ENCODE data around the gene SLC1A2. TPM values are rescaled to one million over a fixed set of nuclear protein-coding genes. Genes with fewer than 3 reads are reported as not detected.

SLC1A2 gene
- total RNA-seq, 4 donors from 2014 or later, result 0.84 to 2.1 (median 1.2) TPM

DNA sequence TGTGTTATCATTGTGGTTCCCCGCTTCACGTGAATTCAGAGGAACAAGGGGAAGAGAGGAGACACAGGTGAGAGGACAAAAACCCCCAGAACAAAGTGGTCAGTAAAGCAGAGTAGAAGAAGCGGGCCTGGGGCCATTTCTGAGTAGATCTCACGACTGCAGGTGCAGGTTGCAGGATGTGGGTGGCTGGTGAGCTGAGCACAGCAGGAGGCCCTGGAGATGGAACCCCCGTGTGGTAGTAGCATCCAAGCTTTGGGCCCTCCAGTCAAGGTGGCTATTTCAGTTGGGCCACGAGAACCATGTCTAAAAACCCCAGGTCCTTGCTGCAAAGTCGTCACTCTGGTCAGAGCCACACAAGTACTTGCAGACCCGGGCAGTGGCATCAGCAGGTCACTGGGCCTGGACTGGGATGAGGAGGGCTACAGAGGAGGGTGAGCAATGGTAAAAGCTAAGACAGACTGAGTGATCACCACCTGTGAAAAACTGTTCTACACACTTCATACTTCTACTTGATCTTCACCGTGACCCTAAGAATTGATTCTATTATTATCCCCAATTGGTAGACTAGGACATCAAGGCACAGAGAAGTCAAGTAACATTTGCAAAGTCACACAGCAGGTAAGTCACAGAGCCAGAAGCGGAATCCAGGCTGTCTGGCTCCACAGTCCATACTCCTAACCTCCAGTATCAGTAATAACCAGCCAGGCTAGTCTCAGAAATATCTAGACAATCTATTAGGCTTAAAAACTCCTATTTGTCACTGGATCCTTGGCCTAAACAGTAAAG, 43.8 kb downstream of the SLC1A2 start:
- no peak overlapping the region for H3K4me3 ChIP-seq (ENCODE audit: low read depth, poor library complexity, severe bottlenecking)
- DNase-seq (ENCODE audit: low spot score in 2 of 2), result no peak
- intact Hi-C loops (cut with DNase I; ENCODE audit: low total_unique reads), result no loop called here
- 90 to 92% methylated on average over 10 of the region's 10 CpGs for WGBS, 2 donors
- no peak for TF ChIP-seq POLR2A (IDR thresholded peaks at IDR 0.05)
- TF ChIP-seq, protein P1, sequence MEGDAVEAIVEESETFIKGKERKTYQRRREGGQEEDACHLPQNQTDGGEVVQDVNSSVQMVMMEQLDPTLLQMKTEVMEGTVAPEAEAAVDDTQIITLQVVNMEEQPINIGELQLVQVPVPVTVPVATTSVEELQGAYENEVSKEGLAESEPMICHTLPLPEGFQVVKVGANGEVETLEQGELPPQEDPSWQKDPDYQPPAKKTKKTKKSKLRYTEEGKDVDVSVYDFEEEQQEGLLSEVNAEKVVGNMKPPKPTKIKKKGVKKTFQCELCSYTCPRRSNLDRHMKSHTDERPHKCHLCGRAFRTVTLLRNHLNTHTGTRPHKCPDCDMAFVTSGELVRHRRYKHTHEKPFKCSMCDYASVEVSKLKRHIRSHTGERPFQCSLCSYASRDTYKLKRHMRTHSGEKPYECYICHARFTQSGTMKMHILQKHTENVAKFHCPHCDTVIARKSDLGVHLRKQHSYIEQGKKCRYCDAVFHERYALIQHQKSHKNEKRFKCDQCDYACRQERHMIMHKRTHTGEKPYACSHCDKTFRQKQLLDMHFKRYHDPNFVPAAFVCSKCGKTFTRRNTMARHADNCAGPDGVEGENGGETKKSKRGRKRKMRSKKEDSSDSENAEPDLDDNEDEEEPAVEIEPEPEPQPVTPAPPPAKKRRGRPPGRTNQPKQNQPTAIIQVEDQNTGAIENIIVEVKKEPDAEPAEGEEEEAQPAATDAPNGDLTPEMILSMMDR (IDR thresholded peaks at IDR 0.05), result no peak

- no peak overlapping the region for H3K4me3 ChIP-seq (ENCODE audit: low read depth, poor library complexity, severe bottlenecking)
- TF ChIP-seq, protein P1 (IDR thresholded peaks at IDR 0.05), result no peak
- TF ChIP-seq POLR2A (IDR thresholded peaks at IDR 0.05), result no peak
- no peak for DNase-seq (ENCODE audit: low spot score in 2 of 2)
- 87 to 96% methylated on average over 2 of the region's 2 CpGs for WGBS, 2 donors
- intact Hi-C loops (cut with DNase I; ENCODE audit: low total_unique reads), result no loop called here
Observed at GRCh38 chr11:35373284-35373933, 45.9 kb downstream of the SLC1A2 start.

DNA sequence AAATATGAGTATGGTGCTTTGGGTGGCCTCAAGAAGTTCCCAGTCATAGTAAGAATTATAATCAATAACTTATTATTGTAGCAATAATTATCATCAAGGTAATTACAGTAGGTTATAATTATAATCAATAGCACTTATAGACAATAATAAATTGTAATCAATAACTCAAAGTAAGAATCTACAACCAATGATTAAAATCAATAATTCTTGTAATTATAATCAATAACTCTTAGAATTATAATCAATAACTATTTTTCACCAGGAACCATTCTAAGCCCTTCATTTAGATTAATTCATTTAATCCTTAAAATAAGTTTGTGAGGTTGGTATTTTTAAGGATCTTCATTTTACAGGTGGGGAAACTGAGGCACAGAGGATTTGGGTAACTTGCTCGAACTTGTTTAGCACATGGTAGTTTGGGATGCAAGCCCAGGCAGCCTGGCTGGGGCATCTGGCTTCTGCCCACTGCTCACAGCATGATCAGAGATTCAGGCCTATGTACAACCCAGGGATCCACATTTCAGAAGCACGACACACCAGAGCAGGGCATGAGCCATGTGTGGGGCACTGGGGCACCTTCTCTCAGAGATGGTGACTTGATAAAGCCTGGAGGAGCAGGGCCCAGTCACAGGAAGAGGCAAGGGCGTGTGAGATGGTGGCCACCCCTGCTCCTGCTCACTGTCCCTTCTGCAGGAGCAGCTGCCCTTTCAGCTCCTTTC, 46.6 kb downstream of the SLC1A2 start:
- 86 to 87% methylated on average over 3 of the region's 3 CpGs for WGBS, 2 donors
- intact Hi-C loops (cut with DNase I; ENCODE audit: low total_unique reads), result no loop called here
- TF ChIP-seq, protein P1 (IDR thresholded peaks at IDR 0.05), result no peak
- no peak for TF ChIP-seq POLR2A (IDR thresholded peaks at IDR 0.05)
- DNase-seq (ENCODE audit: low spot score in 2 of 2), result no peak
- H3K4me3 ChIP-seq (ENCODE audit: low read depth, poor library complexity, severe bottlenecking), result no peak overlapping the region

GRCh38 chr11:35367491-35367890, 51.9 kb downstream of the SLC1A2 start:
- no peak for TF ChIP-seq POLR2A (IDR thresholded peaks at IDR 0.05)
- TF ChIP-seq, protein P1 (IDR thresholded peaks at IDR 0.05), result no peak
- intact Hi-C loops (cut with DNase I; ENCODE audit: low total_unique reads), result no loop called here
- WGBS, 2 donors, result 69% methylated on average over 4 of the region's 4 CpGs
- DNase-seq (ENCODE audit: low spot score in 2 of 2), result no peak
- no peak overlapping the region for H3K4me3 ChIP-seq (ENCODE audit: low read depth, poor library complexity, severe bottlenecking)

DNA sequence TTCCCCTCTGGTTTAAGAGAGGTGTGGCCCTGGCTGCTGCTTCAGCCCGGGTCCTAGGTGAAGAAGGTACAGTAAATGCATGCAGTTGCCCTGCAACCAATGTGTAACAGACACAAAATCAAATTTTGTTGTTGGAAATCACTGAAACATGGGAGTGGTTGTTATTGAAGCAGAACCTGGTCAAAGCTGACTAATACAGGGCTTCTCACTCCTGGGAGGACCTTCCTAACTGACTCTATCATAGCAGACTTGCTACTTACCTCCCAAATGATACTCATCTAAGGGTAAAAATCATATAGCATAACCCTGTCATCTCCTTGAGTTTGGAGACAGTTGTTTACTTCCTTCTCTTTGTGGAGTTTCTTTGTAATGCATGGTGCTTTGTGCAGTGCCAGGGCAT, 52.6 kb downstream of the SLC1A2 start:
- 83 to 89% methylated on average over 1 of the region's 1 CpG for WGBS, 2 donors
- H3K4me3 ChIP-seq (ENCODE audit: low read depth, poor library complexity, severe bottlenecking), result no peak overlapping the region
- intact Hi-C loops (cut with DNase I; ENCODE audit: low total_unique reads), result no loop called here
- TF ChIP-seq POLR2A (IDR thresholded peaks at IDR 0.05), result no peak
- TF ChIP-seq, protein P1 (IDR thresholded peaks at IDR 0.05), result no peak
- DNase-seq (ENCODE audit: low spot score in 2 of 2), result no peak

Measured in lower leg skin (tissue), 4 donors.